ENCODE data around the gene RTRAF.

- TF ChIP-seq CTCF (conservative IDR thresholded peaks at IDR 0.05) (no peak), EZH2 (IDR thresholded peaks at IDR 0.05; ENCODE audit: low read depth) (no peak)
Measured at GRCh38 chr14:51963286-51963685, 26.1 kb upstream of the RTRAF start.

All from PC-9 (cell line).